ENCODE results near the gene FIBCD1.

The FIBCD1 gene

GRCh38 chr9:130938652-130939404, at the start of gene FIBCD1:
Gene FIBCD1, minus strand, starts transcription at chr9:130939247. Its CDS starts 640 bp downstream, at chr9:130938607.
- DNase-seq (ENCODE audit: low read depth in 3 of 3): no peak

GRCh38 chr9:130988400-130988747, 49.3 kb upstream of the FIBCD1 start:
- DNase-seq (ENCODE audit: low read depth in 3 of 3): no peak

- DNase-seq (ENCODE audit: low read depth in 3 of 3): no peak
Observed at GRCh38 chr9:130987738-130988399, 48.8 kb upstream of the FIBCD1 start.

GRCh38 chr9:130987054-130987453, 48.0 kb upstream of the FIBCD1 start:
- no peak for DNase-seq (ENCODE audit: low read depth in 3 of 3)

- no peak for DNase-seq (ENCODE audit: low read depth in 3 of 3)
Observed at GRCh38 chr9:130986356-130986965, 47.4 kb upstream of the FIBCD1 start.

GRCh38 chr9:130985606-130986162, 46.6 kb upstream of the FIBCD1 start:
- no peak for DNase-seq (ENCODE audit: low read depth in 3 of 3)

- no peak for DNase-seq (ENCODE audit: low read depth in 3 of 3)
Observed at GRCh38 chr9:130985029-130985428, 46.0 kb upstream of the FIBCD1 start.

- DNase-seq (ENCODE audit: low read depth in 3 of 3): no peak
Observed at GRCh38 chr9:130984521-130984920, 45.5 kb upstream of the FIBCD1 start.

GRCh38 chr9:130983970-130984369, 44.9 kb upstream of the FIBCD1 start:
- no peak for DNase-seq (ENCODE audit: low read depth in 3 of 3)

GRCh38 chr9:130983359-130983670, 44.3 kb upstream of the FIBCD1 start:
- no peak for DNase-seq (ENCODE audit: low read depth in 3 of 3)

- DNase-seq (ENCODE audit: low read depth in 3 of 3): no peak
Observed at GRCh38 chr9:130982636-130983358, 43.8 kb upstream of the FIBCD1 start.

- no peak for DNase-seq (ENCODE audit: low read depth in 3 of 3)
Observed at GRCh38 chr9:130981756-130982137, 42.7 kb upstream of the FIBCD1 start.

- DNase-seq (ENCODE audit: low read depth in 3 of 3): no peak
Observed at GRCh38 chr9:130981002-130981755, 42.1 kb upstream of the FIBCD1 start.

GRCh38 chr9:130980526-130980925, 41.5 kb upstream of the FIBCD1 start:
- no peak for DNase-seq (ENCODE audit: low read depth in 3 of 3)

- no peak for DNase-seq (ENCODE audit: low read depth in 3 of 3)
Observed at GRCh38 chr9:130979591-130980385, 40.7 kb upstream of the FIBCD1 start.

- no peak for DNase-seq (ENCODE audit: low read depth in 3 of 3)
Observed at GRCh38 chr9:130977811-130978221, 38.8 kb upstream of the FIBCD1 start.

- DNase-seq (ENCODE audit: low read depth in 3 of 3): no peak
Observed at GRCh38 chr9:130975932-130976841, 37.1 kb upstream of the FIBCD1 start.

GRCh38 chr9:130975156-130975555, 36.1 kb upstream of the FIBCD1 start:
- DNase-seq (ENCODE audit: low read depth in 3 of 3): no peak

- DNase-seq (ENCODE audit: low read depth in 3 of 3): no peak
Observed at GRCh38 chr9:130974697-130975096, 35.6 kb upstream of the FIBCD1 start.

All from stimulated activated CD4-positive, alpha-beta T cell treated with anti-CD3 and anti-CD28 coated beads, TNF-alpha, amount 100 ng/mL, for 48 hours (primary cell).